Hematopoietic multipotent progenitor cell treated with erythropoietin and hydrocortisone succinate and interleukin-3 and kit ligand, for 17 days (in vitro differentiated cells): ENCODE data around the gene KPNA3.
"Not testable (repeated sequence)": the region's sequence is repeated elsewhere in the genome, so short reads cannot be mapped to it uniquely, and the experiment has no call there.

Source experiments
- DNase-seq: peaks from one replicate; pipeline ENCODE4 v3.0.0-alpha.2; 2015; ENCODE audit warnings: low spot score

The KPNA3 gene

DNA sequence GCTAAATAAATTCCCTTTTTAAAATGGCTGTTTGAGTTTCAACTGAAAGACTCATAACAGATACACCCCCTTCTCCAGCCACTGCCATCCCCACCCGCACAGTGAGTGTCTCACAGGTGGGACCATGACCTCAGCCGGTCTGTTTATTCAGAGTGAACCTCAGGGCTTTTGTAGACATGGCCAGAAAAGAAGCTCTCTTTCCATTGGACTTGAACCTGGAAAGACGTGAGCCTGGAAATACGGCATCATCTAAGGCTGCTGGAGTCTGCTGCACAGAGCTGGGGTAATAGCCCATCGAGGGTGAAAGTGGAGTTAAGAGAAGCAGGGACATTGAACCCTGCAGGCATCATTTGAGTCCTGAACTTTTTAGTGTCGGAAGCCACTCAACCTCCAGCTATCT is 15.2 kb upstream of the KPNA3 start:
- no peak for DNase-seq

DNA sequence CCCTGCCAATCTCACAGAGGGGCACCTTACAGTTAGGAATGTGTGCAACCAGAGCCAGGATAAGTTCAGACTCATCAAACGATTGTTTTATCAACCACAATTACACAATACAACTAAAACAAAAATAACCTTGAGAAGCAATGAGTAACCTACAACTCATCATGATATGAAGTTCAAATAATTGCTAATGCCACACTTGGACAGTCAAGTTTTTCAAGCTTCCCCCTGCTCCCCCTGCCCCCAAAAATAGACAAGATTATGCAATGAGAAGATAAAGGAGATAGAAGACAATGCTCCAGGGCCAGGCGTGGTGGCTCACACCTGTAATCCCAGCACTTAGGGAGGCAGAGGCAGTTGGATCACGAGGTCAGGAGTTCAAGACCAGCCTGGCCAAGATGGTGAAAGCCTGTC is 13.6 kb upstream of the KPNA3 start:
- DNase-seq = no peak

DNA sequence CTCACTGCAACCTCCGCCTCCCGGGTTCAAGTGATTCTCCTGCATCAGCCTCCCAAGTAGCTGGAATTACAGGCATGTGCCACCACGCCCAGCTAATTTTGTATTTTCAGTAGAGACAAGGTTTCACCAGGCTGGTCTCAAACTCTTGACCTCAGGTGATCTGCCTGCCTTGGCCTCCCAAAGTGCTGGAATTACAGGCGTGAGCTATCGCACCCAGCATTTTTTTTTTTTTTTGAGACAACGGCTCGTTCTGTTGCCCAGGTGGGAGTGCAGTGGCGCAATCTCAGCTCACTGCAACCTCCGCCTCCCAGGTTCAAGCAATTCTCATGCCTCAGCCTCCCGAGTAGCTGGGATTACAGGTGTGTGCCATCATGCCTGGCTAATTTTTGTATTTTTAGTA is 10.6 kb upstream of the KPNA3 start:
- not testable (repeated sequence) for DNase-seq

DNA sequence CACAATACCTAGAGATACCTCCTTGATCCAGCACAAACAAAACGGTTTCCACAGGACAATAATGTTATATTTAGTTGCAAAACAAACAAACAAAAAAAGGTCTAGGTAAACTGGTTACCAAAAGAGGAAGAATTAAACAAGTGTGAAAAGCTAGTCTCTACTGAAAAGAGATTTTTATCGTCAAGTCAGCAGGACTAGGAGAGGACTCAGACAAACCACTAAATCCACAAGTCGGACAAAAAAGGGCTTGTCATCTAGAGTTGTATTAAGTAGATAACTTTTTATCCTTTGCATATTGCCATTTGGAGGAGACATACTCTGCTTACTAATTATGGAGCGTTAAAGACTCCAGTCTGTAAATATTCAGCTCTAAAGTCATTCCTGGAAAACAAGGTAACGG is 9.9 kb upstream of the KPNA3 start:
- DNase-seq = no peak

DNA sequence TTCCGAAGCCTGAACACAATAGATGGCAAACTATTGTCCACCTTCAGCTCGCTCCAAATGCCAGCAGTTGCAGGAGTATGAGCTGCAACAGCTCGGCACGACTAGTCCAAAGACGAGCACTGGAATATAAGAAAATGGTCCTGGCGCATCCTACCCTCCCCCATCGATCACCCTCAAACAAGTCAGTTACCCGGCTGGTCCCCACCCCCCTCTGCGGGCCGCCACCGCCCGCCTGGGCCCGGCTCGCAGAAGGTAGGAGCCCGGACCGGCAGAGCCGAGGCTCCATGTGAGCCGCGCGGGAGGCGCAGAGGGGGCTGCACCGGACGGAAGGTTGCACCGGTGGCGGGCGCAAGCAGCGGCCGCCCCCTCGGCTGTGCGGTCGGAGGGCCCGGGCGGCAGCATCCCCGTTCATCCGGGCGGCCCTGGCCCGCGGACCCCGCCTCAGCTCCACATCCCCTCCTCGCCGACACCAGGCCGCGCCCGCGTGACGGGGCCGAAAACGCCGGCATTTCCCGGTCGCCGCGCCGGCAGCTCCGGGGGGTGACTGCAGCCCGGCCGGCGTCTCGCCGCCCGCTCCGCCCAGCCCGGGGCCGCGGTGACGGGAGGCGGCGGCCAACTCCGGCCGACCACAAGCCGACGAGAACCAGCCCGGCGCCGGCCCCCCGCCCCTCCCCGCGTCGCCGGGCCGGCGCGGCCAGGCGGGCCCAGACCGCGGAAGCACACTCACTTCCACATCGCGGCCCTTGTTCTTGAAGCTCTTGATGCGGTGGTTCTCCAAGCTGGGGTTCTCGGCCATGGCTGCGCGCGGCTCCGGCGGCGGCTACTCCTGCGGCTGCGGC is 552 bp downstream of the KPNA3 start:
- DNase-seq = peak; percentile 33

DNA sequence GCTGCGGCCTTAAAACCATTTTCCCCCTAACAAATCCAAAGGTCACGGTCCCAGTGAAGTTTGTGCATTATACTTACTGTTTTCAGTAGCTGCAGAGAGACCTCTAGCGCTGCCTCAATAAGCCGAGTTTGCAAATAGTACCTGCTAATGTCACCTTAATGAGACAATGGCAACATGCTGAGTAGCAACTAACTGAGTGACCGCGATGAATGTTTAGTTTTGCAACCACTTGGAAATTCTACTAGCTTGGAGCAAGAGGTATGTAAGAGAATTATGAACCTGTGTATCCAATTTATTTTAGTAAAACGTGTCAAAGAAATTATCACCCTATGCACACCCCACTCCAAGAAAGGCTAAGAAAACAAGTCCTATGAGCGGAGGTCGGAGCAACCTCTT is 1.2 kb downstream of the KPNA3 start:
- DNase-seq = peak; percentile 57

DNA sequence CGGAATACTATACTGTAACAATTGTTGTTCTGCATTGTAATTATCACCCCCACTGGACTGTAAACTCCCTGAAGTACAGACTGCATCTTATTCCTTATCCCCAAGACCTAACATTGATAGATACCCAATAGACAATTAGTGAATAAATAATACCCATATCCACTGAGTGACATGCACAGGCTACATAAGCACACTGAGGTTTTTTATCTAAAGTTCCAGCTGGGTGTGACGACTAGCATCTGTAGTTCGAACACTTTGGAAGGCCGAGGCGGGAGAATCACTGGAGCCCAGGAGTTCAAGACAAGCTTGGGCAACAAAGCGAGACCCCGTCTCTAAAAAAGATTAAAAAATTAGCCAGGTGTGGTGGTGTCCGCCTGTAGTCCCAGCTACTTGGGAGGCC is 2.5 kb downstream of the KPNA3 start:
- DNase-seq = peak; percentile 26

DNA sequence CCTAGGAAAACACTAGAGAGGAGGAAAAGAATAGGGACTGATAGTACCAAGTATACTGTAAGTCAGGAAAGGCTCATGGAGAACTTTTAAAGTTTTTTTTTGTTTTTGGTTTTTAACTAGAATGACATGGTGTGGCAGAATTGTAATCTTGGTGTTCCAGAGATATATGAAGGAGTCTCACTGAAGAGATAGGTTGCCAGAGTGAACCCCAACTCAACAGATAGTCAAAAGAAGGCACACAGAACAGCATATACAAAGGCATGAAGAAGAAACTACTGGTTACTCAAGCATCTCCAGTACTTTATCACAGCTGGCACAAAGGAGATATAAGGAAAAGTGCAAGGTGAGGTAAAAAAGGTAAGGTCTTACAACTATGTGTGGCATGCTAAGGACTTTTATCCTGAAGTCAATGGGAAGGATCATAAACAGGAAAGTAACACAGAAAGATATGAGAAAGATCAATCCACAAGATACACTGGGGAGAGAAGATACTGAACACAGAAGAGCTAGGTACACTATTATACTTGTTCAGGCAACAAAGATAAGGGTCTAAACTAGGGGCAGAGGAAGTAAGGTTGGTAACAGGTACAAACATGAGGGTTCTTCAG is 6.0 kb downstream of the KPNA3 start:
- DNase-seq = peak; percentile 35

DNA sequence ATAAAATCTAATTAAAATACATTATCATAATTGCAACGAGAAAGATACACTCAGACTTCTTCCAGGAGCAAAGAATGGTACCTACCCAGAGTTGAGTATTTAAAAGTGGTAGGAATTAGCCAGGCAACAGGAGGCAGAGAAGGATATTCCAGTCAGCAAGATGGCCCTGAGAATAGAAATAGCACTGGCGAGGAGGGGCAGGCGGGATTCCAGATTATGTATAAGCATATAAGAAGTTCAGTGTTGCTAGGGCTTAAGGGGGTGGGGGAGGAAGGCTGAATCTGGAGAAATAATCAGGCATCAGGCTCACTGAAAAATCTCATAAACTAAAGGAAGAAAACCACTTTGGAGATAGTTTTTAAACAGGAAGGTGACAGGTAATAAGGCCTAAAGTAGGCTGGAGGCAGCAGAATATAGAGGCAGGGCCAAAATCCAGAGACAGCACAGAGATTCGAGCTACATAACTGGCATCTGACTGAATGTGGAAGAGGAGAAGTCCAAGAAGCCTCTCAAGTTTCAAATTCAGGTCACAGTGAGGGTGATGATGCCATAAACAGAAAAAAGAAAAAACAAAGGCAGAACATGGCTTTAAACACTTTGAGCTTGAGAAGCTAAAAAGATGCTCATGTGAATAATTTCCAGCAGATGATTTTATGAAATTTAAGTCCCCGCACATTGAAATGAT is 7.5 kb downstream of the KPNA3 start:
- no peak for DNase-seq

DNA sequence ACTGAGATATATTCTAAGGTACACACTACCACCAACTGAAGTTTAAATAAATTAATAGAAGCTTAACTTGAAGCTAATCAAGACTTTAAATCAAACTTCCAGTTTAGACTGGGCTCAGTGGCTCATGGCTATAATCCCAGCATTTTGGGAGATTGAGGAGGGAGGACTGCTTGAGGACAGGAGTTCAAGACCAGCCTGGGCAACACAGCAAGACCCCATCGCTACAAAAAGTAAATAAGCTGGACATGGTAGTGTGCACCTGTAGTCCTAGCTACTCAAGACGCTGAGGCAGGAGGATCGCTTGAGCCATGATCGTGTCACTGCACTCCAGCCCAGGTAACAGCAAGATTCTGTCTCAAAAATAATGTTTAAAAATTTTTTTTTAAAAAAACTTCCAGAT is 8.6 kb downstream of the KPNA3 start:
- no peak for DNase-seq

DNA sequence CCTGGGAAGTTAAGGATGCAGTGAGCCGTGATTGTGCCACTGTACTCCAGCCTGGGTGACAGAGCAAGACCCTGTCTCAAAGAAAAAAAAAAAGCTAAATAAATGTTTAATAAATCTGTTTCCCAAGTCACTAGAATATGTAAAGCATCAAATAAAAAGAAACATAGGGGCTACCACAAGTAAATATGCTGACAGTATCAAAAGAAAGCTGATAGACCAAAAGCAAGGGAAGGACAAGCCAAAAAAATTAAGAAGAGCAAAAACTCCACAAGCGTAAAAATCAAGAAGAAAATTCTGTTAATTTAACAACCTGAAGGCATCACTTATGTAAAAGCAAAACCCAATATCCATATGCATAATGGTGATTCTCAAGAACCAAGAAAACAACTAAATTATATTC is 9.7 kb downstream of the KPNA3 start:
- DNase-seq = no peak

DNA sequence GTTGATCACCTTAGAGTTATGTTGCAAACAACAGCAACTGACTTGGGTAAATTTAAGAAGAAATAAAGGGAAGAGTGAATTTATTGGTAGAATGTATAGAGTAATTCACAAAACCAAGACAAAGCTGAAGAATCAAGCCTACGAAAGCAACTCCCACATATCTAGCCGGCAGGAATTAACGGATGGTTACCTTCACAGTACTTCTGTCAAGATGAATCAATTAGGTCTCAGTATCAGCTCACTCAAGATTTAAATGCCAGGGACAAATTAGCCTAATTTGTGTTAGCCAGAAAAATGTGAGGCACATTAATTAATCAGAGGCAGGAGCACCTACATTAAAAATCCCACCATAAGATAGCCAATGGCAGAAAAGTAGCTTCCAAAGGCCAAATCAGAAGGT is 10.7 kb downstream of the KPNA3 start:
- no peak for DNase-seq

DNA sequence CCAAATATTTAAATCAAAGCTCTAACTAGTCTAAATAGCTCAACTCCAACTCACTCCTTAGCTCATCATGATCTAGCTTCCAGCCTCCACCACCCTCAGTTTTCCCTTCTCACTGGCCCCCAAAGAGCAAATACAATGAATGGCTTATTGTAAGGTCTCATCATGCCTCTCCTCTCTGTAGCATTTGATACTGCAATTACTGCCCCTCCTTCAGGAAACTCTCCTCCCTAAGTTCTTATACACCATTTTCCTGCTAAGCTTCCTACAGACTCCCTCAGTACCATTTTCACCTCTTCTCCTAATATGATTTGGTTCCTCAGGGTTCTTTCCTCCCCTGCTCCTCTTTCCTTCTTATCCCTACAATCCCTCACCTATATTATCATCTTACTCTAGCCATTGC is 12.8 kb downstream of the KPNA3 start:
- no peak for DNase-seq

DNA sequence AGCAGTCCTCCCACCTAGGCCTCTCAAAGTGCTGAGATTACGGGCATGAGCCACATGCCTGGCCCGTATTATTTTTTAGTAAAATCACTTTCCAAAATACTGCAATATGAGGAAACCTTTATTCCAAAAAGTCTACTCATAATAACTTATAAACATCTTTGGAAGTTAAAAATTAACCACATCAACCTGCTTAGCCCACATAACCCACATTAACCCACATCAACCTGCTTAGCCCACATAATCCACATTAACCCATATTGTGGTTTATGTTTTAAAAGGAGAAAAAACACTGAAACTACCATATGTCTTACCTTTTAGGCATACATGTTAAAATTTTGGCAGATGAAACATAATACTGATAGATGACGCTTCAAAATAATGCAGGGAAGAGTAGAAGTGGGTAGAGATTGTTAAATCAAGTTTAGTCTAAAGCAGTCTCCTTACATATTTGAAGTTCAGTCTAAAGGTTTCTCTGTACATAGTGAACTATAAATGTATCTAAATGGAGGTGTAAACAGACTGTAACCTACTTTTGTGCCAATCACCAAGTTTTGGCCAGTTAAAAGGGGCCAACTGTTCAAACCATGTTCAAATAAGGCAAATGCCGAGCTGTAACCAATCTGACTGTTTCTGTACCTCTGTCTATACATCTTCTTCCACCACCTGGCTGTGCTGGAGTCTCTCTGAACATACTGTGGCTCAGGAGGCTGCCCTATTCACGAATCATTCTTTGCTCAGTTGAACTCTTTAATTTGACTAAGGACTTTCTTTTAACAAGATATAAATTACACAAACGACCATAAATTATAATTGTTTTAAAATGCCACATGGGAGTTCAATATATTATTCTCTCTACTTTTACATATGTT is 14.5 kb downstream of the KPNA3 start:
- DNase-seq = no peak

DNA sequence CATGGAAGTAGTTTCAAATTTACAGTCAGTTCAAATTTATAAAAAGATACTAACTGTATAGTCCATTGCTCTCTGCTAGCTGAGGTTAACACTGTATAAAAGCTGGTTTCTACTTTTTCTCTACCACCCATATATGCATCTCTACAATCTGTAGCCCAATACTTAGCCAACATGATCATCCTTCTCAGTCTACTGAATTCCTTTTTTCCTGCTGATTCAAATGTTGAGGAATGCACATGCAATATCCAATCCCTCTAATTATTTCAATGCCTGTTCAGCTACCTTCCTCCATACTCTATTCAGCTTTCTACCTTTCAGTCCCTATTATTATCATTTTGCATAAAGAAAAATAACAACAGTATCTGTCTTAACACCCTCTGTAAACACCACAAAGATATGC is 15.6 kb downstream of the KPNA3 start:
- DNase-seq = no peak

DNA sequence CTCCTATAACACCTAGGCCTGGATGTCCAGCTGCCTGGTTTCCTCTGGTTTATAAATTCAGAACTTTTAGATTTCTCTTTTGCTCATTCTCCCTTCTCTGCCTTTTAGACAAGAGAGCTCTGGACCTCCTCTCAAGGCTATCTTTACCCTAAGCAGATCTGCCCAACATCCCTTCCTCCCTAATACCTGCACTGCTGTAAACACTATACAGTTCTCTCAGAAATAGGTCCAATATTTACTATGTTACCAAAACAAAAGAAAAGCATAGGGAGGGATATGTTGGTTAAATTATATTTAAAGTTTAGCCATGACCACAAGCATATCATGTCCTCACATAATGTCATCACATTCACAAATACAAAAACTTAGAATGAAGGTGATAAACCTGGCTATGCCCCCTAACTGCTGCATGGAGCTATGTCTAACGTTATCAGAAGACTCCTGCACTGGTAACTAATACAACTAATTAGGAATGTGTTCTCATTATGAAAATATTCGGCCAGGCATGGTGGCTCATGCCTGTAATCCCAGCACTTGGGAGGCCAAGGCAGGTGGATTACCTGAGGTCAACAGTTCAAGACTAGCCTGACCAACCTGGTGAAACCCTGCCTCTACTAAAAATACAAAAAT is 18.0 kb downstream of the KPNA3 start:
- DNase-seq = no peak

DNA sequence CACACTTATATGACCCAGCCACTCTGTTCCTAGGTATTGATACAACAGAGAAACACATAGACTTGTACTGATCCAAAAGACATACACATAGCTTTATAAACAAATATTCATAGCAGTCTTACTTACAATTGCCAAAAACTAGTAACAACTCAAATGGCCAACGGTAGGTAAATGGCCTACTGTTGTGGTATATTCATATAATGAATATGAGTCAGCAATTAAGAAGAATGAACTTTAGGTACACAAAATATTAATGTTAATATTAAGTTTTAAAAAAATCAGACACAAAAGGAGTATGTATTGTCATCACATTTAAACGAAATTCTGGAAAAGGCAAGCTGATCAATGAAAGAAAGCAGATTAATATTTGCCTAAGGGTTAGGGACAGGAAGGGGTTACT is 19.7 kb downstream of the KPNA3 start:
- no peak for DNase-seq

DNA sequence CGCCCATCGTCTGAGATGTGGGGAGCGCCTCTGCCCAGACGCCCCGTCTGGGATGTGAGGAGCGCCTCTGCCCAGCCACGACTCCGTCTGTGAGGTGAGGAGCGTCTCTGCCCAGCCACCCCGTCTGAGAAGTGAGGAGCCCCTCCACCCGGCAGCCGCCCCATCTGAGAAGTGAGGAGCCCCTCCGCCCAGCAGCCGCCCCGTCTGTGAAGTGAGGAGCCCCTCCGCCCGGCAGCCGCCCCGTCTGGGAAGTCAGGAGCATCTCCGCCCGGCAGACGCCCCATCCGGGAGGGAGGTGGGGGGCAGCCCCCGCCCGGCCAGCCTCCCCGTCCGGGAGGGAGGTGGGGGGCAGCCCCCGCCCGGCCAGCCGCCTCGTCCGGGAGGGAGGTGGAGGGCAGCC is 30.7 kb downstream of the KPNA3 start:
- DNase-seq = not testable (repeated sequence)

DNA sequence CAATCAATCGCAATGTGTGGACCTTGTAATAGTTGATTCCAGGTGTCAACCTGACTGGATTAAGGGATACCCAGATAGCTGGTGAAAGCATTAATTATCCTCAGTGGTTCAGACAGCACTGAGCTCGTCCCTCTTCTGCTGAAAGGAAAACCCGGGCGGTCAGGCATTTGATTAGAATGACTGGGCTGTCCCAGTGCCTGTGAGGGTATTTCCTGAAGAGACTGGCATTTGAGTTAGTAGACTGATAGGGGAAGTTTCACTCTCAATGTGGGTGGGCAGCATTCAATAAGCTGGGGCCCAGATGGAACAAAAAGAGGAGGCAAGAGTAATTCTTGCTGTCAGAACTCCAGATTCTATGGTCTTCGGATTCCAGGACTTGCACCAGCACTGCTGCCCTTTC is 31.9 kb downstream of the KPNA3 start:
- DNase-seq = no peak

DNA sequence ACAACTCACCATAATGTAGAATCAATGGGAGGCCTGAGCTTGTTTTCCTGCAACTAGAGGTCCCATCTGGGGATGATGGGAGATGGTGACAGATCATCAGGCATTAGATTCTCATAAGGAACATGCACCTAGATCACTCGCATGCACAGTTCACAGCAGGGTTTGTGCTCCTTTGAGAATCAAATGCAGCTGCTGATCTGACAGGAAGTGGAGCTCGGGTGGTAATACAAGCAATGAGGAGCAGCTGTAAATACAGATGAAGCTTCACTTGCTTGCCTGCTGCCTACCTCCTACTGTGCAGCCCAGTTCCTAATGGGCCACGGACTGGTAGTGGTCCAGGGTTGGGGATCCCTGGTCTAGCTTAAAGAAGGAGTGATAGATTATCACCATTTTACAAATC is 33.0 kb downstream of the KPNA3 start:
- DNase-seq = no peak

DNA sequence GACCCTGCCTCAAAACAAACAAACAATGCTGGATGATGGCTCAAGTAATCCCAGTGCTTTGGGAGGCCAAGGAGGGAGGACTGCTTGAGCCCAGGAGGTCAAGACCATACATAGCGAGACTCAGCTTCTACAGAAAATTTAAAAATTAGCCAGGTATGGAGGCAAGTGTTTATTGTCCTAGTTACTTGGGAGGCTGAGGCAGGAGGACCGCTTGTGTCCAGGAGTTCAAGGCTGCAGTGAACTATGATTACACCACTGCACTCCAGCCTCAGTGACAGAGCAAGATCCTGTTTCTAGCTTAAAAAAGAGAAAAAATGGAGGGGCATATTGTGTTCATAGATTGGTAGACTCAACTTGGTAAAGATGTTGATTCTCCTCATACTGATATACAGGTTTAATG is 36.2 kb downstream of the KPNA3 start:
- DNase-seq = no peak

DNA sequence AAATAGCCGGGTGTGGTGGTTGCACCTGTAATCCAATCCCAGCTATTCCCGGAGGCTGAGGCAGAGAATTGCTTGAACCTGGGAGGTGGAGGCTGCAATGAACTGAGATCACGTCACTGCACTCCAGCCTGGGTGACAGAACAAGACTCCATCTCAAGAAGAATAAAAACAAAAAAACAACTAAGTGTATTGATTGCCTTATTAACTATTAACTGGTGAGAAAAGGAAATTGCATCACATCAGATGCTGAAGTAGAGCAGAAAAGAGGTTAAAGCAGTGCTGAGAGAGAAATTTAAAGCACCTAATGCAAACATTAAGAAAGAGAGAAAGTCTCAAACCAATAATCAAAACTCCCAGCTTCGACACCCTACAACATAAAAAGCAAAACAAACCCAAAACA is 38.3 kb downstream of the KPNA3 start:
- DNase-seq = no peak
